OCI-LY3 (cell line): Measurements from ENCODE around the gene EHD2.

Experiments used
- CTCF ChIP-seq: fragments of 200-600, 300-600 bp; sonication (generic); IDR thresholded peaks from 2 replicates; pipeline ENCODE4 v1.5.1; 2014; ENCODE audit warnings: antibody characterized with exemption, low read length, low read depth
- EZH2phosphoT487 ChIP-seq: fragments of 200-600 bp; shearing (Covaris generic); IDR thresholded peaks from 2 replicates; pipeline ENCODE4 v1.6.1; 2018; ENCODE audit warnings: antibody characterized with exemption, mixed run types, low read depth

- no peak for TF ChIP-seq EZH2phosphoT487
- TF ChIP-seq CTCF, result no peak
These were observed 38.7 kb upstream of the EHD2 start for GRCh38 chr19:47674548-47674947.
